CD14-positive monocyte (primary cell): ENCODE measurements around the gene NGDN. TPM values are rescaled to one million over a fixed set of nuclear protein-coding genes. Genes with fewer than 3 reads are reported as not detected.

Experiments used
- DNase-seq, 3 donors: peaks; one replicate each; pipeline ENCODE4 v3.0.0-alpha.2; 2011 to 2022
- H2AFZ ChIP-seq: 2 replicates; pipeline ENCODE4 v1.6.0; 2012; ENCODE audit warnings: mild to moderate bottlenecking, low read depth, low read length, inconsistent platforms; ENCODE audit not compliant: insufficient read depth, poor library complexity, severe bottlenecking
- H3K27ac ChIP-seq, 2 donors: 1 replicate in 1 of 2; 2 replicates in 1 of 2; pipeline ENCODE4 v1.5.1; 2012 to 2013; ENCODE audit warnings: low read length in 2 of 2, control low read depth in 1 of 2, inconsistent platforms in 1 of 2, low read depth in 1 of 2, mild to moderate bottlenecking in 1 of 2
- H3K27me3 ChIP-seq, 2 donors: one replicate each; pipeline versions ENCODE4 v1.6.0 to v1.6.1; 2011 to 2013; ENCODE audit warnings: low read length in 2 of 2; ENCODE audit not compliant: control insufficient read depth in 2 of 2, insufficient read depth in 2 of 2
- H3K36me3 ChIP-seq, 2 donors: replicated peaks in 1 of 2; 1 replicate in 1 of 2; 2 replicates in 1 of 2; pipeline versions ENCODE4 v1.5.1 to v1.6.1; 2012 to 2013; ENCODE audit warnings: low read length in 2 of 2, control low read depth in 1 of 2, inconsistent platforms in 1 of 2, mild to moderate bottlenecking in 1 of 2; ENCODE audit not compliant: insufficient read depth in 2 of 2, control insufficient read depth in 1 of 2
- H3K4me1 ChIP-seq, 2 donors: 1 replicate in 1 of 2; 2 replicates in 1 of 2; pipeline versions ENCODE4 v1.5.1 to v1.6.1; 2012 to 2013; ENCODE audit warnings: low read length in 2 of 2, control low read depth in 1 of 2, inconsistent platforms in 1 of 2, mild to moderate bottlenecking in 1 of 2, moderate library complexity in 1 of 2; ENCODE audit not compliant: insufficient read depth in 2 of 2, control insufficient read depth in 1 of 2
- H3K4me2 ChIP-seq: replicated peaks from 2 replicates; pipeline ENCODE3; 2012; ENCODE audit warnings: low read length, moderate library complexity, mild to moderate bottlenecking; ENCODE audit not compliant: poor library complexity, severe bottlenecking; ENCODE audit errors: extremely low read depth
- H3K4me3 ChIP-seq, 3 experiments: fragments of 200-600 bp in 1 of 3; sonication (generic) in 1 of 3; replicated peaks in 1 of 3; 1 replicate in 2 of 3; 2 replicates in 1 of 3; pipeline ENCODE4 v1.5.1; 2011 to 2013; ENCODE audit warnings: low read length in 3 of 3, mild to moderate bottlenecking in 3 of 3, control low read depth in 2 of 3, low read depth in 2 of 3, inconsistent platforms in 1 of 3, moderate library complexity in 1 of 3
- H3K79me2 ChIP-seq: 2 replicates; pipeline ENCODE4 v1.6.0; 2012; ENCODE audit warnings: mild to moderate bottlenecking, control low read depth, inconsistent platforms, low read length, moderate library complexity; ENCODE audit not compliant: insufficient read depth
- H3K9ac ChIP-seq: 2 replicates; pipeline ENCODE4 v1.6.0; 2017; ENCODE audit warnings: low read length, mild to moderate bottlenecking; ENCODE audit not compliant: insufficient read depth, poor library complexity, severe bottlenecking
- H3K9me3 ChIP-seq, 2 donors: replicated peaks in 1 of 2; 1 replicate in 1 of 2; 2 replicates in 1 of 2; pipeline versions ENCODE4 v1.5.1 to v1.6.1; 2012 to 2013; ENCODE audit warnings: low read length in 2 of 2, control low read depth in 1 of 2; ENCODE audit not compliant: control insufficient read depth in 1 of 2, insufficient read depth in 1 of 2
- H4K20me1 ChIP-seq: 2 replicates; pipeline ENCODE4 v1.6.0; 2012; ENCODE audit warnings: mild to moderate bottlenecking, low read length, control low read depth, moderate library complexity; ENCODE audit not compliant: insufficient read depth
- H3K27ac Mint-ChIP-seq, 7 donors: one replicate each; pipeline ENCODE4 v1.8.0; 2020; ENCODE audit warnings: mild to moderate bottlenecking in 7 of 7, mixed read lengths in 7 of 7, moderate library complexity in 6 of 7, inconsistent platforms in 2 of 7
- H3K27me3 Mint-ChIP-seq, 3 donors: one replicate each; pipeline ENCODE4 v1.8.0; 2021 to 2022; ENCODE audit warnings: low read depth in 3 of 3, mild to moderate bottlenecking in 3 of 3, mixed read lengths in 3 of 3, moderate library complexity in 3 of 3, inconsistent platforms in 1 of 3
- H3K36me3 Mint-ChIP-seq, 2 donors: one replicate each; pipeline ENCODE4 v1.8.0; 2020; ENCODE audit warnings: mixed read lengths in 2 of 2, inconsistent platforms in 1 of 2, mild to moderate bottlenecking in 1 of 2
- H3K4me1 Mint-ChIP-seq: one replicate; pipeline ENCODE4 v1.8.0; 2020; ENCODE audit warnings: mild to moderate bottlenecking, mixed read lengths
- H3K4me3 Mint-ChIP-seq, 2 donors: one replicate each; pipeline ENCODE4 v1.8.0; 2020; ENCODE audit warnings: mild to moderate bottlenecking in 2 of 2, mixed read lengths in 2 of 2, moderate library complexity in 1 of 2
- H3K9me3 Mint-ChIP-seq, 7 donors: one replicate each; pipeline ENCODE4 v1.8.0; 2020 to 2022; ENCODE audit warnings: mixed read lengths in 7 of 7, mild to moderate bottlenecking in 6 of 7, moderate library complexity in 6 of 7, inconsistent platforms in 2 of 7
- WGBS: methylation state at CpG from one replicate; pipeline ENCODE4 v1.1.5; 2013; ENCODE audit warnings: missing lambda C conversion rate; ENCODE audit not compliant: insufficient coverage; 5-methylcytosine and 5-hydroxymethylcytosine counted together
- intact Hi-C, 2 donors: fragments of 100-400 bp; cut with micrococcal nuclease; formaldehyde crosslinking; loops; one replicate each; pipeline versions ENCODE4 v1.15.0 to v1.15.1; 2023
- polyA plus RNA-seq, 3 donors: library from polyadenylated mRNA; depleted of rRNA in 1 of 3; unstranded in 2 of 3; stranded (reverse) in 1 of 3; fragments of 300-500 nt in 2 of 3; fragments of >200 nt in 1 of 3; fragmentation: Illumina TruSeq in 2 of 3; gene quantifications; 1 replicate in 2 of 3; 2 replicates in 1 of 3; pipeline ENCODE4 v1.2.3, GENCODE V29; 2012 to 2021
- TF ChIP-seq, protein P1 (sequence below): fragments of 200-600 bp; IDR thresholded peaks from one replicate; pipeline ENCODE4 v1.8.0; 2022; ENCODE audit warnings: antibody characterized with exemption, mild to moderate bottlenecking

Gene NGDN
- polyA plus RNA-seq, 3 donors, result 22.7 to 44.5 (median 26.8) TPM

DNA sequence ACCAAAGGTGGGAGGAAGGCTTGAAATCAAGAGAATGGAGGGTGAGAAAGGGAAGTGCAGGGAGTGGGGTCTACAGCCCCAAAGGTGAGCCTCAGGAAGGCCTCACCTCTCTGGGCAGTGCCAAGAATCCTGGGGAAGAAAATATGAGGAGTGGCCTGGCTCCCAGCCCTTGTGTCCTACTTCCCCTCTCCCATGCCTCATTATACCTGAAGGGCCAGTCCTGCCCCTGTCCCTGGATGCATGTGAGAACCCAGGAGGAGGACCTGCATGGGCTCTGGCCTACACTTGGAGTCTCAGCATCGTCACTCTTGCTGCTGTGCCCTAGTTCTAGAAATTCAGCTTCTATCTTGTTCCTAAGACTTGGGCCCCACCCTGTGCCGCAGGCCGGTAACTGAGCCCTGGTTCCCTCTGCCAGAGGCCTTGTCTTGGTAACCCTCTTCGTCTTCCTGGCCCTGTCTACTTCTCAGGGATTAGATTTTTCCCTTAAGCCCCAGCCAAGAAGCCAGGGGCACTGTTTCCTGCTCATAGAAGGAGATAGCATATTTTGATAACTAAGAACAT, 23.1 kb upstream of the NGDN start:
- H3K4me3 Mint-ChIP-seq, result no peak overlapping the region
- no peaks in the 10 kb centered on the region for H3K4me1 Mint-ChIP-seq

DNA sequence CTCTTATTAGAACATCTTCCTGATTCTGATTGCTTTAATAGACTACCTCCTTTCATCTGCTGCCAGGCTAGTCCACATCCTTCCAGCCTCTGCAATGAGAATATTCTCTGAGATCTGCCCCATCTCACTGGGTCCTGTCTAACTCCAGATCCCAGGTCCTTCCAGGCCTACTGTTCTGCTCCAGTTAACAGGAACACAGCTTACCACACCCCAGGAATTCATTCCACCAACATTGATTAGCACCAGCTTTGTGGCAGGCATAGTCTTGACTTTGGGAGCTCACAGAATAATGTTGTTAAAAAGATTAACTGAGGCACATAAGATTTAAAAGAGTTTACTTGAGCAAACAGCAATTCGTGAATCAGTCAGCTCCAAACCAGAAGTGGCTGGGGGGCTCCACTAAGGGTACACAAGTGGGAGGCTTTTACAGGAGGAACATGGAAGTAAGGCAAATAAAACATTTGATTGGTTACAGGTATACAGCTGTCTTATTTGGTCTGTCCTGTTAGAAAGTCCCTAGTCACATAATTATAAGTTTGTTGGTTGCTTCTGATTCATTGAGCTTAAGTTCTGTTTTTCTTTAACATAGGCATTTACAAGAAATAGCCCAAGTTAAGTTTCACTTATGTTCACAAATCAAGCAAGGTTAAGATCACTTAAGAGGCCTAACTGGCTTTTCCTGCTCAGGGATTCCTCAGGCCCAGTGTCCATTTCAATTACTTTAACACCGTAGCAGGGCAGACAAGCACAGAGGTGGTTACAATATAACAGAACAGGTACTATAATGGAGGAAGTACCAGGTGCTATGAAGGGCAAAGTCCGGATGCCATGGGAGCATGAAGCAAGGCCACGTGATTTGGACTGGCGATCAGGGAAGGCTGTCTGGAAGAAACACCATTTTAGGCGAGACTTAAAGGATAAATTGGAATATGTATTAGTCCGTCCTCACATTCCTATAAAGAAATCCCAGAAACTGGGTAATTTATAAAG, 21.8 kb upstream of the NGDN start:
- TF ChIP-seq, protein P1, sequence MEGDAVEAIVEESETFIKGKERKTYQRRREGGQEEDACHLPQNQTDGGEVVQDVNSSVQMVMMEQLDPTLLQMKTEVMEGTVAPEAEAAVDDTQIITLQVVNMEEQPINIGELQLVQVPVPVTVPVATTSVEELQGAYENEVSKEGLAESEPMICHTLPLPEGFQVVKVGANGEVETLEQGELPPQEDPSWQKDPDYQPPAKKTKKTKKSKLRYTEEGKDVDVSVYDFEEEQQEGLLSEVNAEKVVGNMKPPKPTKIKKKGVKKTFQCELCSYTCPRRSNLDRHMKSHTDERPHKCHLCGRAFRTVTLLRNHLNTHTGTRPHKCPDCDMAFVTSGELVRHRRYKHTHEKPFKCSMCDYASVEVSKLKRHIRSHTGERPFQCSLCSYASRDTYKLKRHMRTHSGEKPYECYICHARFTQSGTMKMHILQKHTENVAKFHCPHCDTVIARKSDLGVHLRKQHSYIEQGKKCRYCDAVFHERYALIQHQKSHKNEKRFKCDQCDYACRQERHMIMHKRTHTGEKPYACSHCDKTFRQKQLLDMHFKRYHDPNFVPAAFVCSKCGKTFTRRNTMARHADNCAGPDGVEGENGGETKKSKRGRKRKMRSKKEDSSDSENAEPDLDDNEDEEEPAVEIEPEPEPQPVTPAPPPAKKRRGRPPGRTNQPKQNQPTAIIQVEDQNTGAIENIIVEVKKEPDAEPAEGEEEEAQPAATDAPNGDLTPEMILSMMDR, result no peak
- no peak overlapping the region for H3K27ac Mint-ChIP-seq
- H3K36me3 Mint-ChIP-seq, result no peaks in the 10 kb centered on the region
- H3K9me3 ChIP-seq, result no peaks in the 10 kb centered on the region
- H3K9ac ChIP-seq, result no peak overlapping the region
- H3K27me3 Mint-ChIP-seq, result peaks cover 5 to 13% (median 7%) of the 10 kb centered on the region in 3 donors
- intact Hi-C loops, result no loop called here
- DNase-seq, result no peak
- no peaks in the 10 kb centered on the region for H3K79me2 ChIP-seq
- H3K36me3 ChIP-seq, result no peaks in the 10 kb centered on the region
- no peak overlapping the region for H3K4me3 Mint-ChIP-seq
- no peak overlapping the region for H3K4me3 ChIP-seq
- WGBS, result 91% methylated on average over 4 of the region's 7 CpGs
- no peak overlapping the region for H3K27ac ChIP-seq
- no peaks in the 10 kb centered on the region for H4K20me1 ChIP-seq
- H3K4me1 ChIP-seq, result no peaks in the 10 kb centered on the region
- no peaks in the 10 kb centered on the region for H3K9me3 Mint-ChIP-seq
- H3K4me2 ChIP-seq, result no peak overlapping the region
- H3K4me1 Mint-ChIP-seq, result no peaks in the 10 kb centered on the region
- no peak overlapping the region for H2AFZ ChIP-seq
- peaks cover 0 to 2% of the 10 kb centered on the region in 2 donors for H3K27me3 ChIP-seq

More for the DNA sequence above, 23.1 kb upstream of the NGDN start:
- no peaks in the 10 kb centered on the region for H3K4me1 ChIP-seq
- H3K27ac ChIP-seq, result no peak overlapping the region
- Mint-ChIP-seq H3K9me3 (no peaks in the 10 kb centered on the region), H3K27me3 (peaks cover 5 to 12% (median 7%) of the 10 kb centered on the region in 3 donors), H3K27ac (no peak overlapping the region), H3K36me3 (no peaks in the 10 kb centered on the region)
- no peak overlapping the region for H3K4me3 ChIP-seq
- no peak for DNase-seq
- WGBS, result 100% methylated on average over 3 of the region's 4 CpGs
- no peaks in the 10 kb centered on the region for H3K9me3 ChIP-seq
- H4K20me1 ChIP-seq, result no peaks in the 10 kb centered on the region
- intact Hi-C loops, result no loop called here
- H3K27me3 ChIP-seq, result peaks cover 0 to 2% of the 10 kb centered on the region in 2 donors
- H3K9ac ChIP-seq, result no peak overlapping the region
- no peak overlapping the region for H3K4me2 ChIP-seq
- H3K79me2 ChIP-seq, result no peaks in the 10 kb centered on the region
- TF ChIP-seq, protein P1, result no peak
- no peaks in the 10 kb centered on the region for H3K36me3 ChIP-seq
- no peak overlapping the region for H2AFZ ChIP-seq
